Smooth muscle cell (in vitro differentiated cells): ENCODE results near the gene TRIP6. TPM values are rescaled to one million over a fixed set of nuclear protein-coding genes. Genes with fewer than 3 reads are reported as not detected.

Experiments used
- DNase-seq: peaks from one replicate; lab custom pipeline; 2025; ENCODE audit not compliant: unreplicated experiment; lab: John Stamatoyannopoulos, UW
- H2AFZ ChIP-seq: fragments of 200-600 bp; sonication (generic); 2 replicates; pipeline ENCODE4 v1.6.0; 2016; ENCODE audit warnings: antibody characterized with exemption, low read depth, mild to moderate bottlenecking
- H3F3A ChIP-seq: fragments of 200-600 bp; sonication (generic); 2 replicates; pipeline ENCODE4 v1.6.0; 2017; ENCODE audit warnings: antibody characterized with exemption, low read depth
- H3K27ac ChIP-seq: fragments of 200-600 bp; sonication (generic); 2 replicates; pipeline ENCODE4 v1.5.1; 2016; ENCODE audit warnings: low read depth, mild to moderate bottlenecking
- H3K27me3 ChIP-seq: fragments of 200-600 bp; sonication (generic); 2 replicates; pipeline ENCODE4 v1.6.1; 2016; ENCODE audit warnings: low read depth, mild to moderate bottlenecking
- H3K36me3 ChIP-seq: fragments of 200-600 bp; sonication (generic); 2 replicates; pipeline ENCODE4 v1.5.1; 2016; ENCODE audit warnings: low read depth
- H3K4me1 ChIP-seq: fragments of 200-600 bp; sonication (generic); 2 replicates; pipeline ENCODE4 v1.5.1; 2016; ENCODE audit warnings: low read depth
- H3K4me2 ChIP-seq: fragments of 200-600 bp; sonication (generic); 2 replicates; pipeline ENCODE4 v1.6.0; 2016; ENCODE audit warnings: mild to moderate bottlenecking
- H3K4me3 ChIP-seq: fragments of 200-600 bp; sonication (generic); 2 replicates; pipeline ENCODE4 v1.5.1; 2016; ENCODE audit warnings: mild to moderate bottlenecking
- H3K79me2 ChIP-seq: fragments of 200-600 bp; sonication (generic); 2 replicates; pipeline ENCODE4 v1.6.0; 2016; ENCODE audit warnings: low read depth, mild to moderate bottlenecking
- H3K9ac ChIP-seq: fragments of 200-600 bp; sonication (generic); 2 replicates; pipeline ENCODE4 v1.6.0; 2016; ENCODE audit warnings: low read depth
- H3K9me3 ChIP-seq: fragments of 200-600 bp; sonication (generic); replicated peaks from 2 replicates; pipeline ENCODE4 v1.5.1; 2016; ENCODE audit warnings: low read depth
- H4K20me1 ChIP-seq: fragments of 200-600 bp; sonication (generic); 2 replicates; pipeline ENCODE4 v1.6.0; 2016; ENCODE audit warnings: low read depth
- CTCF ChIP-seq: fragments of 200-600 bp; sonication (generic); IDR thresholded peaks from 2 replicates; pipeline ENCODE4 v1.5.1; 2017; ENCODE audit warnings: borderline replicate concordance, mild to moderate bottlenecking, antibody characterized with exemption; ENCODE audit not compliant: insufficient read depth, poor library complexity, severe bottlenecking
- WGBS: methylation state at CpG from one replicate; pipeline ENCODE4 v1.1.7; 2016; ENCODE audit warnings: low lambda C conversion rate; 5-methylcytosine and 5-hydroxymethylcytosine counted together
- polyA plus RNA-seq: library from polyadenylated mRNA; unstranded; fragments of >200 nt; fragmentation: Nextera tagmentation; extraction: Ambion mirVana; gene quantifications from 2 replicates; pipeline ENCODE4 v1.2.1, GENCODE V29; 2016
- total RNA-seq: library from RNA; depleted of rRNA; stranded (reverse); fragments of >200 nt; gene quantifications from 2 replicates; pipeline ENCODE4 v1.2.3, GENCODE V29; 2014

Gene TRIP6
- total and polyA plus RNA-seq, 2 experiments from 2014 or later = 46.8 to 65.6 TPM

GRCh38 chr7:100835903-100836811 is 31.0 kb upstream of the TRIP6 start:
- Histone ChIP-seq H3K4me1 (peaks cover 26% of the 10 kb centered on the region), H3K9ac (no peak overlapping the region)
- TF ChIP-seq CTCF = no peak

GRCh38 chr7:100836812-100837098 is 30.4 kb upstream of the TRIP6 start:
- Histone ChIP-seq H4K20me1 (no peaks in the 10 kb centered on the region), H3K9me3 (no peaks in the 10 kb centered on the region), H2AFZ (peak overlapping the region; percentile 75), H3F3A (peaks cover 8% of the 10 kb centered on the region), H3K27me3 (no peaks in the 10 kb centered on the region), H3K4me2 (peak overlapping the region; percentile 80), H3K36me3 (no peaks in the 10 kb centered on the region), H3K79me2 (no peaks in the 10 kb centered on the region), H3K27ac (peak overlapping the region; percentile 83), H3K4me1 (peaks cover 31% of the 10 kb centered on the region), H3K9ac (peak overlapping the region; percentile 40), H3K4me3 (peak overlapping the region; percentile 35)
- DNase-seq = no peak
- WGBS = 6% methylated on average over 5 of the region's 6 CpGs
- no peak for TF ChIP-seq CTCF

More at GRCh38 chr7:100835903-100836811, 31.0 kb upstream of the TRIP6 start:
- no peak for DNase-seq
- Histone ChIP-seq H3F3A (peaks cover 8% of the 10 kb centered on the region), H3K36me3 (no peaks in the 10 kb centered on the region), H3K27me3 (no peaks in the 10 kb centered on the region), H3K27ac (peak overlapping the region; percentile 83), H4K20me1 (no peaks in the 10 kb centered on the region), H3K9me3 (no peaks in the 10 kb centered on the region), H3K4me3 (peak overlapping the region; percentile 35), H3K4me2 (peak overlapping the region; percentile 80), H2AFZ (peak overlapping the region; percentile 58), H3K79me2 (no peaks in the 10 kb centered on the region)
- 17% methylated on average over 16 of the region's 17 CpGs for WGBS

GRCh38 chr7:100837099-100837836 is 29.9 kb upstream of the TRIP6 start:
- H3K4me1 ChIP-seq = peaks cover 31% of the 10 kb centered on the region
- no peaks in the 10 kb centered on the region for H4K20me1 ChIP-seq
- peak overlapping the region; percentile 40 for H3K9ac ChIP-seq
- peak overlapping the region; percentile 75 for H2AFZ ChIP-seq
- peak; percentile 74 for DNase-seq
- H3K4me2 ChIP-seq = peak overlapping the region; percentile 80
- no peaks in the 10 kb centered on the region for H3K36me3 ChIP-seq
- no peaks in the 10 kb centered on the region for H3K27me3 ChIP-seq
- H3K9me3 ChIP-seq = no peaks in the 10 kb centered on the region
- H3K4me3 ChIP-seq = peak overlapping the region; percentile 35
- H3K27ac ChIP-seq = peak overlapping the region; percentile 83
- H3K79me2 ChIP-seq = no peaks in the 10 kb centered on the region
- no peak for TF ChIP-seq CTCF
- 3% methylated on average over 37 of the region's 37 CpGs for WGBS
- H3F3A ChIP-seq = peaks cover 8% of the 10 kb centered on the region
